Astrocyte (in vitro differentiated cells and primary cell): ENCODE measurements around the gene MCTP1.

Experiments used
- CTCF ChIP-seq: IDR thresholded peaks from 2 replicates; pipeline ENCODE4 v1.5.1; 2011; ENCODE audit warnings: low read depth, mild to moderate bottlenecking, inconsistent platforms, low read length, moderate library complexity; ENCODE audit not compliant: insufficient read depth
- EZH2 ChIP-seq: IDR thresholded peaks from 2 replicates; pipeline ENCODE4 v1.6.1; 2012; ENCODE audit warnings: mild to moderate bottlenecking, low read length, inconsistent platforms; ENCODE audit not compliant: insufficient read depth

GRCh38 chr5:94884311-94884710 lies 400.6 kb downstream of the MCTP1 start:
- no peak for TF ChIP-seq CTCF
- no peak for TF ChIP-seq EZH2
